ENCODE data around the gene ERC2. TPM values are rescaled to one million over a fixed set of nuclear protein-coding genes. Genes with fewer than 3 reads are reported as not detected.

Gene ERC2
- total RNA-seq, 2 donors from 2014 or later, result 16.1 to 22.8 TPM

GRCh38 chr3:56484525-56485032 lies 16.3 kb upstream of the ERC2 start:
- Mint-ChIP-seq H3K27ac (no peak overlapping the region), H3K9me3 (no peaks in the 10 kb centered on the region), H3K4me1 (no peaks in the 10 kb centered on the region), H3K36me3 (ENCODE audit: low read depth) (no peaks in the 10 kb centered on the region), H3K4me3 (no peak overlapping the region), H3K27me3 (ENCODE audit: insufficient read depth) (peaks cover 6% of the 10 kb centered on the region)
- H3K27ac ChIP-seq (ENCODE audit: low read depth, low read length), result no peak overlapping the region
- H3K4me1 ChIP-seq (ENCODE audit: control insufficient read depth, insufficient read depth, low read length), result no peaks in the 10 kb centered on the region
- 77 to 90% methylated on average over 2 of the region's 2 CpGs for WGBS, 2 experiments (ENCODE audit: insufficient coverage in 1 of 2, insufficient read length in 1 of 2)
- TF ChIP-seq CTCF (conservative IDR thresholded peaks at IDR 0.05), result no peak
- no peaks in the 10 kb centered on the region for H3K36me3 ChIP-seq (ENCODE audit: control insufficient read depth, insufficient read depth, low read length)
- no peak overlapping the region for H3K9ac ChIP-seq (ENCODE audit: extremely low read depth, low read length, poor library complexity, severe bottlenecking)
- no peaks in the 10 kb centered on the region for H3K9me3 ChIP-seq (ENCODE audit: control insufficient read depth, low read length)
- no peak for DNase-seq
- H3K27me3 ChIP-seq (ENCODE audit: control insufficient read depth, insufficient read depth, low read length, poor library complexity, severe bottlenecking), result no peaks in the 10 kb centered on the region
- no peak overlapping the region for H3K4me3 ChIP-seq (ENCODE audit: low read length)

- no peaks in the 10 kb centered on the region for H3K36me3 Mint-ChIP-seq (ENCODE audit: low read depth)
- H3K27ac Mint-ChIP-seq, result no peak overlapping the region
- Histone ChIP-seq H3K4me1 (ENCODE audit: control insufficient read depth, insufficient read depth, low read length) (no peaks in the 10 kb centered on the region), H3K36me3 (ENCODE audit: control insufficient read depth, insufficient read depth, low read length) (no peaks in the 10 kb centered on the region), H3K27me3 (ENCODE audit: control insufficient read depth, insufficient read depth, low read length, poor library complexity, severe bottlenecking) (no peaks in the 10 kb centered on the region), H3K27ac (ENCODE audit: low read depth, low read length) (no peak overlapping the region), H3K4me3 (ENCODE audit: low read length) (no peak overlapping the region), H3K9me3 (ENCODE audit: control insufficient read depth, low read length) (no peaks in the 10 kb centered on the region), H3K9ac (ENCODE audit: extremely low read depth, low read length, poor library complexity, severe bottlenecking) (no peak overlapping the region)
- peaks cover 6% of the 10 kb centered on the region for H3K27me3 Mint-ChIP-seq (ENCODE audit: insufficient read depth)
- 80 to 96% methylated on average over 2 to 4 of the region's 4 CpGs for WGBS, 2 experiments (ENCODE audit: insufficient coverage in 1 of 2, insufficient read length in 1 of 2)
- no peak for DNase-seq
- TF ChIP-seq CTCF (conservative IDR thresholded peaks at IDR 0.05), result no peak
- no peaks in the 10 kb centered on the region for H3K4me1 Mint-ChIP-seq
- no peaks in the 10 kb centered on the region for H3K9me3 Mint-ChIP-seq
- no peak overlapping the region for H3K4me3 Mint-ChIP-seq
Observed at GRCh38 chr3:56484122-56484521, 15.9 kb upstream of the ERC2 start.

- H3K4me1 ChIP-seq (ENCODE audit: control insufficient read depth, insufficient read depth, low read length), result no peaks in the 10 kb centered on the region
- no peak overlapping the region for H3K4me3 ChIP-seq (ENCODE audit: low read length)
- peaks cover 1% of the 10 kb centered on the region for H3K27me3 Mint-ChIP-seq (ENCODE audit: insufficient read depth)
- H3K9ac ChIP-seq (ENCODE audit: extremely low read depth, low read length, poor library complexity, severe bottlenecking), result no peak overlapping the region
- no peaks in the 10 kb centered on the region for H3K4me1 Mint-ChIP-seq
- H3K27me3 ChIP-seq (ENCODE audit: control insufficient read depth, insufficient read depth, low read length, poor library complexity, severe bottlenecking), result peaks cover 10% of the 10 kb centered on the region
- no peak for TF ChIP-seq CTCF (conservative IDR thresholded peaks at IDR 0.05)
- no peaks in the 10 kb centered on the region for H3K9me3 ChIP-seq (ENCODE audit: control insufficient read depth, low read length)
- no peak for DNase-seq
- H3K36me3 ChIP-seq (ENCODE audit: control insufficient read depth, insufficient read depth, low read length), result no peaks in the 10 kb centered on the region
- no peaks in the 10 kb centered on the region for H3K9me3 Mint-ChIP-seq
- no peak overlapping the region for H3K27ac ChIP-seq (ENCODE audit: low read depth, low read length)
- 89 to 91% methylated on average over 2 to 3 of the region's 3 CpGs for WGBS, 2 experiments (ENCODE audit: insufficient coverage in 1 of 2, insufficient read length in 1 of 2)
- H3K4me3 Mint-ChIP-seq, result no peak overlapping the region
- H3K27ac Mint-ChIP-seq, result no peak overlapping the region
- no peaks in the 10 kb centered on the region for H3K36me3 Mint-ChIP-seq (ENCODE audit: low read depth)
Observed at GRCh38 chr3:56477646-56478045, 9.4 kb upstream of the ERC2 start.
